ENCODE results near the gene UVSSA.
"Not testable (repeated sequence)": the region's sequence is repeated elsewhere in the genome, so short reads cannot be mapped to it uniquely, and the experiment has no call there.

The UVSSA gene

DNA sequence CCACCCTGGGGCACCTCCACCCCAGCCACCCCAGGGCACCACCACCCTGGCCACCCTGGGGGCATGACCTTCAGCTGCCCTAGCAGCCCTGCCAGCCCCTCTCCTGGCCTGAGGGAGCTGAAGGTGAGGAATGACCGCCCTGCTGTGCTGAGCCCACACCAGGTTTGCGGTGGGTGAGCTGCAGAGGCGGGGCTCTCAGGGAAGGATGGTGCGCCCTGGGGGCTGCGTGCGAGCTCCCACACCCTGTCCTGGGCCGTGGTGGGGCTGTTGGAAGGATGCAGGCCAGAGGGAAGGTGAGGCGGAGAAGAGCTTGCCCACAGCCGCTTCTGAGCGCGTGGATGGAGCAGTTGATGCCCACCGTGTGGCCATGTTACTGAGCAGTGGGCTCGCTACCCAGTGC lies 17.7 kb downstream of the UVSSA start:
- no peak for DNase-seq (ENCODE audit: low read depth)

DNA sequence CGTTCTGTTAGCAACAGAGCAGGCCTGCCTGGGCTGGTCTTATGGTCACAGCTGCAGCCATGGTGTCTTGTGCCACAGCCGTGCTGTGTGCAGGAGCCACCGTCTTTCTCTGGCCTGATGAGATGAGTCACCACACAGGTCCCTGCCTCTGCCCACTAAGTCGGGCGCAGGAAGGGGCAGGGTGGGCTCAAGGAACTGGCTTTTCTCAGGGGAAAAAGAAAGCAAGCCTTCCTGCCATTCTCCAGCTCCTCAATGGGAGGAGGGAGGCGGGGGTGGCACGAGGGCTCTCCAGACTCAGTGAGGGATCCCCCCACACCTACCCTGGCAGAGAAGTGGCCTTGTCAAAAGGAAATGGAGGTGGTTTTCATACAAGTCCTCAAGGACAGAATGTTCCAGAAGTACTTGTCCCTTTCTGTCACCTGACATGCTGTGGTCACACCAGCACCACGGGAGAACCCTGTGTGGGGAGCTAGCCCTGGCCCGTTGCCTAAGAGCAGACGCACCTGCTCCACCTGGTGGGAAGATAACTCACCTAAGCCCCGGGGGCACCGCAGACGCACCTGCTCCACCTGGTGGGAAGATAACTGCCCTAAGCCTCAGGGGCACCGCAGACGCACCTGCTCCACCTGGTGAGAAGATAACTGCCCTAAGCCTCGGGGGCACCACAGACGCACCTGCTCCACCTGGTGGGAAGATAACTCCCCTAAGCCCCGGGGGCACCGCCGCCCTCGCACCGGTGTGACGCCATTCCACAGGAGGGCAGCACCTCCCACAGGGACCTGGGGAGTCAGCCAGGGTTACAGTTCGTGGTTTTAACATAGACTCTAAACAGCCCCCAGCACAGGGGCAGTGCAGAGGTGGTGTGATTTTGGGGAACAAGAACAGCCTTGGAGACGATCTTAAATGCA lies 18.5 kb downstream of the UVSSA start:
- DNase-seq (ENCODE audit: low read depth): no peak

DNA sequence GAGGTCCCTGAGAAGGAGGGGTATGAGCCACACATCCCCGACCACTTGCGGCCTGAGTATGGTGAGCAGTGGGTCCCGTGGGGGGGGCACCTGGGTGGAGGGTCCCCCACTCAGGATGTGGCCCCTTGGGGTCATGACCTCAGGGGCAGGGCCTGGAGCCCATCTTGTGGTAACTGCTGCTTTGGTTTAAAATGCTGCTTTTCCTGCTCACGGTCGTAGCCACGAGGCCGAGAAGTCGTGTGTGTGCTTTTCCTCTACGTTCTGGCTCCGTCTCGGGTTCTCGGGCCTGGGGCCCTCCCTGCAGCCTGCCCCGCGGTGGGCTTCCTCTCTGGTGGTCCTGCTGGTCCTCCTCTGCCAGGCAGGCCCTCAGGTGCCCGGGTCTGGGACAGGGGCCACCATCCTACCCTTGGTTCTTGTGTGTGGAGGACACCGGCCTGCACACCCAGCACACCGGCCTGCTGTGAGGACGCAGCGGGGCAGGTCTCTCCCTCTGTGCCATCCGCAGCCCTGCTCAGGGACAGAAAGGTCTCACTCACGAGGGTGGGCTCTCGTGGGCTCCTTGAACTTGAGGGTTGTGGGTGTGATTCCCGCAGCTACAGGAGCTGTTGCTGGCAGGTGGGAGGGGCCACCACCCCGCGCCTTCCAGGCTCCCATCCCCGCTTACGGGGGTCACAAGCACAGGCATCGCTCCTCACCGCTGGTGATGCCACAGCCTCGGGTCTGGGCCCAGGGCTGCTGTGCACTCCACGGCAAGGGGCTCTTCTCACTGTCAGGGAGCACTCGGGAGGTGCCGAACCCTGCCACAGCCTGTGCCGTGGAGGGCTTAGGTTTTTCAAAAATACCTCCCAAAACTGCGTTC lies 19.6 kb downstream of the UVSSA start:
- DNase-seq (ENCODE audit: low read depth): no peak

DNA sequence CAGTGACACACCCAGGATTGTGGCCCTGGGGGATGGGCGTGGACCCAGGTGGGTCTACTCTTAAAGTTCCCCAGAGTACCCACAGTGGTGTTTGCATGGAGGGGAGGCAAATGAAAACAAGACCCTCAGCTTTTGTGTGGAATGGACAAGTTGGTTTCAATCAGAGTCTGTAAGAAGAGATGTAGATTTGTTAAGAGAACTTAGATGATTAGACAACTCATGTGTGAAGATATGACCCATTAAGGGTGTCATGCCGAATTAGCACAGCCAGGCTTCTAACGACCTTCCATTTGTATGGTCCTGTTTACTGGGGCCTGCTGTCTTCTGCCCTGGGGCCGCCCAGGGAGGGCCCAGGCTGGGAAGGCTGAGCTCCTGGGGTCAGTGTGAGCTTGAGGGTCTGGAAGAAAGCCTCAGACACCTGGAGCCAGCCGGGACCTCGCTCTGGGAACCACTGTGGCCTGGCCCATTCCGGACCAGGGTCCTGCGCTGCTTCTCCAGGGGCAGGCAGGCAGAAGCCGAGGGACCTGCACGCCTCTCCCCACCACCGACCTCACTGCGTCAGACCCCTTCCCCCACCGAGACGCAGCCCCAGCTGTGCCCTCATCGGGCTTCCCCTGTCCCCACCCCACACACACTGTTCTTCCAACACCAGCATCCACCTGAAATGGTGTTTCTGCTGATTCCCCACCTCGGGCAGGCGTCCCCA lies 20.4 kb downstream of the UVSSA start:
- DNase-seq (ENCODE audit: low read depth): no peak

DNA sequence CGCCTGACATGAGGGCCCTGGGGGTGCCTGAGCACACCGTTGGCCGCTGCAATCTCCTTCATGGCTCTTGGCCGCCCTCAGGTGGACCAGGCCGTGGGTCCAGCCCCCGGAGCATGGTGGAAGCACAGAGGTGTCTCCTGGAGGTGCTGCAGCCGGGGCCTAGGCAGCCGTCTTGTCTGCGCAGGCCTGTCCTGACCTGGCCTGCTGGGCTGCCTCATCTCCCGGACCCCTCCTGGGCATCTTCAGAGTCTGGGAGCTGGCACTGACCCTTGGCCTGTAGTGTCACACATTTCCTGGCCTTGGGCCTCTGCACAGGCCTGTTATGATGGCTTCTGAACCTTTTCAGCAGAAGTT lies 20.9 kb downstream of the UVSSA start:
- no peak for DNase-seq (ENCODE audit: low read depth)

DNA sequence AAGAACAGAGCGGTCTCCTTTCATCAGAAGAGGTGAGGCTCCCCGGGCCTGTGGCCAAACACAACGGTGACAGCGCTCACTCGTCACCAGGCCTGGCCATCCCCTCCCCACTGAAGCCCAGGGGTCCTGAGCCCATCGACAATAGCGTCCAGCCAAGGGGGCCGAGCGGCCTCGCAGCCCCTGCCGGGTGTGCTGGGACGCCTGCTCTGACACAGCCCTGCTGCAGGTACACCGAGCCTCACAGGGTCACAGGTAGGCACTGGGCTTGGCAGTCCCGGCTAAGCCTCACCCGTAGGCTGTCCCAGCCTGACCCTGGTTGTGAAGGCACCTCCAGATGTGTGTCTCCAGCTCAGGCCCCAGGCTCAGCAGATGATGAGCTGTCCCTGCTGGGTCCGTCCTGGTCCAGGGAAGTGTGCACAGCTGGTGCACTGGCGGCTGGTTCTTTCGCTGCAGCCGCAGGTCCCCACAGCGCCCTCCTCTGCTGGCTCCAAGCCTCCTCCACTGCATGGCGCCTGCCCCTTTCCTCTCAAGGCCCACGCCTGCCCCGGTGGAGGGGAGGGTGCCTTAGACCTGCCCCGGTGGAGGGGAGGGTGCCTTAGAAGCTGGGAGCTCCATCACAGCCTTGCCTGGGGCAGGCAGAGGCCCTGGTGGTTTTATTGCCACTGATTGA lies 21.5 kb downstream of the UVSSA start:
- DNase-seq (ENCODE audit: low read depth): no peak

DNA sequence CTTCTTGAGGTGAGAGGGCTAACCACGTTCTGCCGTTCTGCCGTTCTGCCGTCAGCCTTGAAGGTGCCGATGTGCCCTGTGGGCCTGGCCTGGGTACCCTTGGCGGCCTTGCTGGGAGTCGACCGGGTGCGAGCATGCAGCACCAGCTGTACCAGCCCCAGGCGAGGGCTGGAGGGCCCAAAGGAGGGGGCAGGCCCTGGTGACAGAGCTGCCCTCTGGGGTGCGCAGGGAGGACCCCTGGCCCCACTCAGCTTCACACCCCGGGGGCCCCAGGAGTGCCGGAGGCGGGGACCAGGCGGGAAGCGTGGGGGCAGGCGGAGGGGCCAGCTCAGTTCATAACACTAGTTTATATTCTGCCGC lies 22.1 kb downstream of the UVSSA start:
- DNase-seq (ENCODE audit: low read depth): no peak

DNA sequence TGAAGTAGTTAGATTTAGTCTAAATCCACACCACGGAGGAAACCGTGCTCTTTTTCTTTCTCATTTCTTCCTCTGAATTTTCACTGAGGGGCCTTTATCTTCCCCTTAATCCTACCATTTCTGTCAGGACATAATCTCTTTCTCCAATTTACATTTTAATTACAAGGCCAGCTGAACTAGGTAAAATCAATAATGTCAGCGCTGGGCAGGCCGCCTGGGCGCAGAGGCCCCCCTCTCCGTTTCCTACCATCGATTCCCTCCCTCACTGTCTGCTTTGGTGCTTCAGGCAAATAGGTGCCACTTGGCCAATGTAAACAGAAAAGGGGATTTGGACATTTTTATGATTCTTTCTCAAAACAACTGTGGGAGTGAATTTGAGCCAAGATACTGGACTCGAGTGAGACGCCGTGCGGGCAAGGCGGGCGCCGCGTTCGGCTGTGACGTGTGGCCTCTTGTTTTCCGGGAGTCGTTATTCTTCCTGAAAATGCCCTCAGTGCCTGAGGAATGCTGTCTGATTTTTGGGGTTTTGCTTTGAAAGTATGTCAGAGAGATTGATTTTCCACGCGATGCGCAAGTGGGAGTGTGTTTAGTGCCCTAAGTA lies 22.6 kb downstream of the UVSSA start:
- no peak for DNase-seq (ENCODE audit: low read depth)

DNA sequence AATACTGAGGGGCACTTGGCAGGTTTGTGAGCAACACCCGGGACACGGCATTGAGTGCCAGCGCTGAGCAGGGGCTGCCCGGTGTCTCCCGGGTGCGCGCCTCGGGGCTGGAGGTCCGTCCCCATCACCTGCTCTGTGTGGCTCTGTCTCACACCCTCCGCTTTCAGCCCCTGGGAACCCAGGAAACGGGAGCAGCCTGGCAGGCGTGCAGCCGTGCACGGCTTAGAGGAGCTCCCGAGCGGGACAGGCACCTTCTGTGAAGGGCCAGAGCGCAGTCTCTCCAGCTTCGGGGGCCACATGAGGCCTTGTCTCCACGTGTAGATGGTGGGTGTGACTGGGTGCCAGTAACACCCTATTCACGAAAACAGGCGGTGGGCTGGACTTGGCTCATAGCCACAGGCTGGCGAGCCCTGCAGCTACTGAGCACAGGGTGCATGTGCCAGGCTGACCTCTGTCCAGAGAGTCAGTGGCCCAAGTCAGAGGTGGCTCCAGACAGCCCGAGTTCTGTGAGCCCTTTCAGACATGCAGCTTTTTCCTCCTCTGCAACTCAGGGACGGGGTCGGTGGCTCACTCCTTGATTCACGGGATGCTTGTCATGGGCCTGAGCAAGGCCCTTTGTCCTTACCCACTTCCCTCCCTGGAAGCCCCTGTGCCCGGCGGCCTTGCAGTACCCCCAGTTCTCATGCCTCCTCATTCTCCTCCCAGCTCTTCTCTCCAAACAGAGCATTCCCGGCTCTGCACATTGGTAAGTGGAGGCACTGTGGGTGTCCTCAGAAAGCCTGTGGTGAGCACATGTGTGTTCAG lies 23.5 kb downstream of the UVSSA start:
- no peak for DNase-seq (ENCODE audit: low read depth)

DNA sequence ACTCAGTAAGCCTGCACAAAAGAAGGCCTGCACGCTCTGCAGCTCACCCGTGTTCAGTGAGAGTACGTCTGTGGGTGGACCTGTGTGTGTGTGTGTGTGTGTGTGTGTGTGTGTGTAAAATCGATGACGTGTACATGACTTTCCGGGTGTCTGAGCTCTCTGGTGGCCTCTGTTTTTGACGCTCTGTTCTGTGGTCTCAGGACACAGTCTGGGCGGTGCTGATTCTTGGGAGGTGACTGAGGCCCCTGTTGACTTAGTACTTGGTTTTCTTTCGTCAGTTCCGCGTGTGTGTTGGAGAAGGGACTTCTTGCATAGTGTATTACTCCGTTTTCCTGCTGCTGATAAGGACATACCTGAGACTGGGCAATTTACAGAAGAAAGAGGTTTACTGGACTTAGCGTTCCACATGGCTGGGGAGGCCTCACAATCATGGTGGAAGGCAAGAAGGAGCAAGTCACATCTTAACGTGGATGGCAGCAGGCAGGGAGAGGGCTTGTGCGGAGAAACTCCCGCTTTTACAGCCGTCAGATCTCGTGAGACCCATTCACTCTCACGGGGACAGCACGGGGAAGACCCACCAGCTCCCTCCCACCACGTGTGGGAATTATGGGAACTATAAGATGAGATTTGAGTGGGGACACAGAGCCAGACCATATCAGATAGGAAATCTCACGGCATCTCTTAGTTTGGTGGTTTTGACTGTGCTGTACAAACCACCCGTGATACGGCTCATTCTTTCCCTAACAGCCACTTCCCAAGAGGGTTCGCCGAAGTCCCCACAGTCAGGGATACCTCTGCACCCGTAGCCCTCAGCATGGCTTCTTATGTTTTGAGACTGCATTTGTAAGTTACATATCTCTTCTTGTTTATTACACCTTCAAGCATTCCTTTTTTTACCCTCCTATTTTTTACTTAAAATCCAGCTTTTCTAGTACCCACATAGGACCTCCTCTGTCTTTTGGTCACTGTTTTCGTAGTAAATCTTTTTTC lies 24.5 kb downstream of the UVSSA start:
- DNase-seq (ENCODE audit: low read depth): no peak

DNA sequence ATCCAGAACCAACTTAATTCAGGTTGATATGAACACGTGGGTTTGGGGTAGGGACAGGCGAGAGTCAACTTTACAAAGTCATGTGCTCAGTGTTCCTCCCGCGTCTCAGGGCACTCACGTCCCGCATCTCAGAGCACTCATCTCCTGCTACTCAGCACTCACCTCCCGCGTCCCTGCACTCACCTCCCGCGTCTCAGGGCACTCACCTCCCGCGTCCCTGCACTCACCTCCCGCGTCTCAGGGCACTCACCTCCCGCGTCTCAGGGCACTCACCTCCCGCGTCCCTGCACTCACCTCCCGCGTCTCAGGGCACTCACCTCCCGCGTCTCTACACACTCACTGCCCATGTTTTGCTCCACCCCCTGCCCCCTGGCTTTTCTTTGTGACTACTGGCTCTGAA lies 25.6 kb downstream of the UVSSA start:
- not testable (repeated sequence) for DNase-seq (ENCODE audit: low read depth)

DNA sequence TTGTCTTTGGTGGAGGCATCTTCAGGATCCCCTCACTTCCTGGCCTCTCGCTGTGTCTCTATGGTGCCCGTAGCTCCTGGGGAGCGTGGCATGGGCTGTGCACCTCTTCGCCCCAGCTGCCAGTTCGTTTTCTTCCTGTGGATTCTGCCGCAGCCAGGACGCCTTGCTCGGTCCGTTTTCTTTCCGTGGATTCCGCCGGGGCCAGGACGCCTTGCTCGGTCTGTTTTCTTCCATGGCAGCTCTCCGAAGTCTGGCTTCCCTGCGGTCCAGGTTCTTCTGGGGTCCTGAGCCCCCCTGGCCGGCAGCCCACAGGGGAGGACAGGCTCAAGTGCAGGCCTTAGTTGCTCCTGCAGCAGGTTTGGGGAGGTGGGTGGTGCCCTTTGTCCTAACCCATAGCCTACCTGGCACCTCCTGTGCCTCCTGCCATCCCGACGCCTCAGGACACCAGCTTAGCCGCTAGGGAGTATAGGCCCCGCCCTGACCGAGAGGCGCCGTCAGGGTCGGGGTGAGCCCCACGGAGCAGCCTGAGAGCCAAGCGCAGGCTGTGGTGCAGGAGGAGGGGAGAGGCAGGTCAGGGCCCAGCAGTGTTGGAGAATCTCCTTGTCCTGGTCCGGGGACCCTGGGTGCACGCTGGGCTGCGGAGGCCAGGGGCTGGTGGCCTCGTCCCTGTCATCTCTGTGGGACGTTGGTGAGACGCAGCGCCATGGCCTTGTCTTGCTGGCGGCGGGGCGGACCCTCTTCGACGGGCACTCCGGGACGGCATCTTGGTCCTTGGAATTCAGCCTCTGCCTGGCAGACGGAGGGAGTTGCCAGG lies 27.1 kb downstream of the UVSSA start:
- no peak for DNase-seq (ENCODE audit: low read depth)

DNA sequence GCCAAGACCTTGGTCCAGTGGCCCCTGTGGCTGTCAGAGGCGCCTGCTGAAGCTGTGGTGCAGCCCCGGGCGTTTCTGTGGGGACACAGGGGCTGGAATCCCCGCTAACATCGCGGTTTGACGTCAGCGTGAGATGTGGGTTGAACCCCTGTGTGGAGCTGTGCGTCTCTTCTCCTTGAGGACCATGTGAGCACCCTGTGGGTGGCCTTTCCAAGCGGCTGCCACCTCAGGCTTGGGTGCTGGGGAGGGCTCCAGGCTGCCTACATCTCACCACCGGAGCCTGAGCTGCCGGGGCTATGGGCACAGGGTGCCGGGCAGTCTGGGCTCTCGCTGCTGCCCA lies 27.7 kb downstream of the UVSSA start:
- no peak for DNase-seq (ENCODE audit: low read depth)

DNA sequence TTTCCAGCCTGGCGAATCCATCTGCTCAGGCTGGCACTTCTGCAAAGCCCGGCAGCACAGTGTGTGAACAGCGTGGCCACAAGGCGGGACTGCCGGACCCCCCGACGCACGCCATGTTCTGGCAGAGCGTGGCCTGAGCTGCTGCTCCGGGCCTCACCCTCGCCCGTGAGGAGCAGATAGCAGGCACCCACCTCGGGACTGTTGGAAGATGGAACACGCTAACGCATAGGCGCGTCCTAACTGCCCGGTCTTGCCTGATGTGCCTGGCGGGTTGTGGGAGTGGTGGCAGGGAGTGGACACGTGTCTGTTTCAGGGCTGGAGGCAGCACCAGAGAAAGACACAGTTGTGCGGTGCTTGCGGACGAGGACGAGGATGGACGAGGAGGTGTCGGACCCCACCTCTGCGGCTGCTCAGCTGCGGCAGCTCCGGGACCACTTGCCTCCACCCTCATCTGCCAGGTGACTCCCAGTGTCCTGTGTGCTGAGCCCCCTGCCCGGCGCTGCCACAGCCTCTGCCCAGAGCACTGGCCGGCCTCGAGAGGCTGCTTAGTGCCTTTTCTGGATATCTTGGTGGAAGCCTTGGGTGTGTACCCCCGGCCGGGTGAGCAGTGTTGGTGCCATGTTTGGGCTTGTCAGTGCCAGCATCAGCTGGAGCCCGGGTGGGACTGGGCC lies 28.2 kb downstream of the UVSSA start:
- no peak for DNase-seq (ENCODE audit: low read depth)

DNA sequence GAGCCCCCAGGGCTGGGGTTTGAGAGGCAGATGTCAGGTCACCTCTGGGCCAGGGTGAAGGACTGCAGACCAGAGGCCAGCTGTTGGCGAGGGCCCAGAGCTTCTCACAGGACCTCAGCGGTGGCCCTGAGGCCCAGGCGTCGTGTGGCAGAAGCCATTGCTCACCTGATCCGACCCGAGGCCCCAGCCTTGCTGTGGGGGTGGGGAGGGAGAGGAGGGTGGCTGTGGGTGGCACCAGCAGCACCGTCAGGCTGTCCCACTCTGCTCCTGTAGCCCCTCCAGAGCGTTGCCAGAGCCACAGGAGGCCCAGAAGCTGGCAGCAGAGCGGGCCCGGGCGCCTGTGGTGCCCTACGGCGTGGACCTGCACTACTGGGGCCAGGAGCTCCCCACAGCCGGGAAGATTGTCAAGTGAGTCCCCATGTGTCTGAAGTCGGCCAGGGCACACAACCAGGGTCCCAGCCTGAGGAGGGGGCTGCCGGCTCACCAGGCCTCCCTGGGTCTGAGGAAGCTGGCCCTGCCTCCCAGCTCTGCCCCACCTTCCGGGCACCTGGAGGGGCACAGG lies 28.8 kb downstream of the UVSSA start:
- DNase-seq (ENCODE audit: low read depth): no peak

DNA sequence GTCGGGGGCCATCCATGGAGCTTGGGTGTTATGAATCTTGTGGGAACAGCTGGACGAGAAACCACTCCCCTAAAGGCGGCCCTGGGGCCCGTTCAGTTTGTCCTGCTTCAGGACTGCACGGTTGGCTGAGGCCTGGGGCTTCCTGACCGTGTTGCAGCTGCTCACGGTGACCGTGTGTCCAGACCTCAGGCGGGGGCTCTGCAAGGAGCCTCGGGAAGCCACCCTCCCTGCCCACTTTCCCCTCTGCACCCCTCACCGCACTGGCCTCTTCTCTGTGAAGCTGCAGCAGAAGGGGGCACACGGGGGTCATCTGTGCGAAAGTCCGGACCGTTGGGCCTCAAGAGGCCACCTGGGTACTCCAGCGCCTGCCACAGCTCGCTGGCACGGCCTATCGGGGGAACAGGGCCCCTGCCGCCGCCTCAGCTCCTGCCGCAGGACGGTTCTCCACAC lies 29.4 kb downstream of the UVSSA start:
- DNase-seq (ENCODE audit: low read depth): no peak

DNA sequence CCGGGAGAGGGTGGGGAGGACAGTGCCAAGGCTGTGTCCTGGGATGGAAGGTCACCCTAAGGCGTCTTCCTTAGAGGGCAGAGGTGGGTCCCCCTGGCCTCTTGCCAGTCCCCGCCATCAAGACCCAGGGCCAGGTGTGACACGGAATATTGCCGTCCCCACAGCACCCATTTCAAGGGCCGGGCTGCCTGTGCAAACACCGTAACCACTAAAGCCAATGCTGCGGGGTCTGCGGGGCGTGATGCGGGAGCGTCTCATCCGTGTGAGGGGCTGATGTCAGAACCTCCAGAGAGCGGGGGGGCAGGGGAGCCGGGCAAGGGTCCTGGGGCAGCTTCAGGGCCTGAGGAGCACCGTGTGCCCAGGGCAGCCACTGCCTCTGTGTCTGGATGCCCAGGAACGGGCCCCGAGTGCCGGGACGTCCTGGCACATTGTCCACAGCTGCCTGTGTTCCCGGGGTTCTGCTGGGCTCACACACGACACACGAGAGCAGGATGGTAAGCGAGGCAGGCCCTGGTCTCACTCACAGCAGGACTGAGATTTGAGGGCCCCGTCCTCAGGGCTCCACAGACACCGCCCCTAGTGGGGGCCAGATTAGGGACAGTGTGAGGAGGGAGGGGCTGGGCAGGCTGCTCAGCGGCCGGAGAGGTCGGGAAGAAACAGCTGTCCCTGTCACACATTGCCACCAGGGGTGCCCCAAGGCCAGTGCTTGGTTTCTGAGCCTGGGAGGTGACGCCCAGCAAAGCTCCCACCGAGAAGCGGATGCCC lies 30.0 kb downstream of the UVSSA start:
- DNase-seq (ENCODE audit: low read depth): no peak
